Panc1 (cell line): ENCODE results near the gene SOX3. TPM values are rescaled to one million over a fixed set of nuclear protein-coding genes. Genes with fewer than 3 reads are reported as not detected.

Experiments
- ATAC-seq: fragments of 200-7000 bp; cut with Tn5 transposase; 2 replicates; pipeline ENCODE4 v1.9.1; 2020; ENCODE audit warnings: mild to moderate bottlenecking, moderate library complexity
- BruUV-seq: library from RNA; stranded (reverse); fragments of 400-500 nt; replicated peaks from 2 replicates; lab custom pipeline; 2021; lab: Mats Ljungman, UMichigan
- CTCF ChIA-PET: fragments of 300-600 bp; sonication (Branson Sonifier 250); formaldehyde crosslinking; loops from one replicate; lab custom pipeline; 2022; ENCODE audit warnings: antibody characterized with exemption; lab: Charles Lee
- POLR2A ChIA-PET: fragments of 300-600 bp; sonication (Branson Sonifier 250); formaldehyde crosslinking; loops from one replicate; lab custom pipeline; 2022; ENCODE audit warnings: antibody characterized with exemption; lab: Charles Lee
- DNase-seq: peaks from one replicate; pipeline ENCODE4 v3.0.0-alpha.2; 2010; ENCODE audit warnings: low read depth, low spot score
- H3K27ac ChIP-seq: 2 replicates; pipeline ENCODE4 v1.5.1; 2011; ENCODE audit warnings: mild to moderate bottlenecking, low read length, inconsistent platforms
- H3K27me3 ChIP-seq: fragments of 200-500 bp; sonication (Bioruptor generic); 2 replicates; pipeline ENCODE4 v1.6.0; 2014; ENCODE audit warnings: low read length, inconsistent platforms; ENCODE audit not compliant: control insufficient read depth, insufficient read depth
- H3K36me3 ChIP-seq: fragments of 200-500 bp; sonication (Bioruptor generic); 2 replicates; pipeline ENCODE4 v1.5.1; 2014; ENCODE audit warnings: inconsistent platforms, mild to moderate bottlenecking, low read length, moderate library complexity; ENCODE audit not compliant: control insufficient read depth, insufficient read depth
- H3K4me1 ChIP-seq: 2 replicates; pipeline ENCODE4 v1.5.1; 2011; ENCODE audit warnings: inconsistent platforms, mild to moderate bottlenecking, low read length, moderate library complexity; ENCODE audit not compliant: control insufficient read depth, insufficient read depth
- H3K4me3 ChIP-seq, 2 experiments: 2 replicates each; pipeline ENCODE4 v1.5.1; 2011 to 2012; ENCODE audit warnings: low read depth in 2 of 2, low read length in 2 of 2, mild to moderate bottlenecking in 2 of 2, inconsistent platforms in 1 of 2, moderate library complexity in 1 of 2
- H3K9me3 ChIP-seq: fragments of 200-500 bp; sonication (Bioruptor generic); 2 replicates; pipeline ENCODE4 v1.5.1; 2014; ENCODE audit warnings: low read depth, mild to moderate bottlenecking, inconsistent platforms, low read length, moderate library complexity; ENCODE audit not compliant: control insufficient read depth, insufficient read depth
- POLR2AphosphoS5 ChIP-seq: IDR thresholded peaks from 2 replicates; pipeline ENCODE4 v1.6.1; 2012; ENCODE audit warnings: mild to moderate bottlenecking, low read depth, low read length, moderate library complexity
- REST ChIP-seq, 2 experiments: IDR thresholded peaks; 2 replicates each; pipeline ENCODE4 v1.6.1; 2011 to 2012; ENCODE audit warnings: low read depth in 2 of 2, control low read depth in 1 of 2, low read length in 1 of 2, mild to moderate bottlenecking in 1 of 2, moderate library complexity in 1 of 2; ENCODE audit not compliant: insufficient read depth in 1 of 2
- SIN3A ChIP-seq: IDR thresholded peaks from 2 replicates; pipeline ENCODE4 v1.6.1; 2012; ENCODE audit warnings: low read depth, mild to moderate bottlenecking, low read length, moderate library complexity, borderline replicate concordance; ENCODE audit not compliant: insufficient read depth
- TCF7L2 ChIP-seq: IDR thresholded peaks from 2 replicates; pipeline ENCODE4 v1.6.1; 2011; ENCODE audit warnings: mild to moderate bottlenecking, low read depth, low read length, inconsistent platforms
- in situ Hi-C: cut with HindIII; loops from 2 replicates; pipeline ENCODE4 v1.10.0; 2016; ENCODE audit warnings: low sequenced_read_pairs, low pct_unique_long_range_greater_than_20kb
- intact Hi-C: fragments of 100-400 bp; cut with micrococcal nuclease; formaldehyde crosslinking; loops from one replicate; pipeline ENCODE4 v1.10.0; 2022; ENCODE audit not compliant: unreplicated experiment
- total RNA-seq: library from RNA; stranded (reverse); gene quantifications from one replicate; pipeline ENCODE4 v1.2.1, GENCODE V29; 2021; ENCODE audit not compliant: unreplicated experiment
- TF ChIP-seq, protein P1 (sequence below): fragments of 450-650 bp; IDR thresholded peaks from 2 replicates; pipeline ENCODE4 v1.5.1; 2017; ENCODE audit warnings: mild to moderate bottlenecking

SOX3 gene
- total RNA-seq, 1 experiment from 2014 or later: not detected

DNA sequence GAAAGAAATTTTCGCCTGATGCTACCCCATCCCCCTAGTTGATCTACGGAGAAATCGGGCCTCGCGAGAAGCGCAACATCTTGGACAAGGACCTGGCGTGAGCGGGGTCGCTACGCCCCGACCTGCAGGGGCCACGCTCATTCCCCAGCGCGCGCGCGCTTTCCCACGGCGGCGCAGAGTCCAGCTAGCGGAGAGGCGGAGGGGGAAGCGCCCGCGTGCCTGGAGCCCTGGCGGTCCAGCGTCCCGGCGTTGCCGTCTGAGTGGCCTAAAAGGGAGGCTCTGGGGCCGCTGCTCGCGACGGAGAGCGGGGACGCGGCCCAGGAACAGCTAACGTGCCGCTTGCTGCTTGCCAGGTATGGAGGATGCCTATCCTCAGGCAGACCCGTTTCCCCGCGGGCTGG is 6.0 kb upstream of the SOX3 start:
- TF ChIP-seq POLR2AphosphoS5 (no peak), TCF7L2 (no peak), SIN3A (no peak), REST (IDR thresholded peaks at IDR 0.05; ENCODE audit: insufficient read depth in 1 of 2, low read depth in 2 of 2, low read length in 1 of 2) (no peak)
- TF ChIP-seq, protein P1, sequence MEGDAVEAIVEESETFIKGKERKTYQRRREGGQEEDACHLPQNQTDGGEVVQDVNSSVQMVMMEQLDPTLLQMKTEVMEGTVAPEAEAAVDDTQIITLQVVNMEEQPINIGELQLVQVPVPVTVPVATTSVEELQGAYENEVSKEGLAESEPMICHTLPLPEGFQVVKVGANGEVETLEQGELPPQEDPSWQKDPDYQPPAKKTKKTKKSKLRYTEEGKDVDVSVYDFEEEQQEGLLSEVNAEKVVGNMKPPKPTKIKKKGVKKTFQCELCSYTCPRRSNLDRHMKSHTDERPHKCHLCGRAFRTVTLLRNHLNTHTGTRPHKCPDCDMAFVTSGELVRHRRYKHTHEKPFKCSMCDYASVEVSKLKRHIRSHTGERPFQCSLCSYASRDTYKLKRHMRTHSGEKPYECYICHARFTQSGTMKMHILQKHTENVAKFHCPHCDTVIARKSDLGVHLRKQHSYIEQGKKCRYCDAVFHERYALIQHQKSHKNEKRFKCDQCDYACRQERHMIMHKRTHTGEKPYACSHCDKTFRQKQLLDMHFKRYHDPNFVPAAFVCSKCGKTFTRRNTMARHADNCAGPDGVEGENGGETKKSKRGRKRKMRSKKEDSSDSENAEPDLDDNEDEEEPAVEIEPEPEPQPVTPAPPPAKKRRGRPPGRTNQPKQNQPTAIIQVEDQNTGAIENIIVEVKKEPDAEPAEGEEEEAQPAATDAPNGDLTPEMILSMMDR: no peak
- BruUV-seq: no TSS peak
- Histone ChIP-seq H3K27ac (no peak overlapping the region), H3K9me3 (no peaks in the 10 kb centered on the region), H3K36me3 (no peaks in the 10 kb centered on the region), H3K4me1 (no peaks in the 10 kb centered on the region), H3K4me3 (no peak overlapping the region), H3K27me3 (no peaks in the 10 kb centered on the region)
- ChIA-PET CTCF (no interaction called here), POLR2A (no interaction called here)
- ATAC-seq (no peak), DNase-seq (no peak)
- intact Hi-C loops (no loop called here), in situ Hi-C loops (no loop called here)

GRCh38 chrX:140510306-140510676 is 5.4 kb upstream of the SOX3 start:
- no peak overlapping the region for H3K4me3 ChIP-seq
- no peak for TF ChIP-seq POLR2AphosphoS5
- no peak for TF ChIP-seq SIN3A
- TF ChIP-seq TCF7L2: no peak
- TF ChIP-seq, protein P1: no peak
- no peak for TF ChIP-seq REST (IDR thresholded peaks at IDR 0.05; ENCODE audit: insufficient read depth in 1 of 2, low read depth in 2 of 2, low read length in 1 of 2)
- DNase-seq: no peak
- H3K27ac ChIP-seq: no peak overlapping the region
- POLR2A ChIA-PET: no interaction called here
- CTCF ChIA-PET: no interaction called here
- intact Hi-C loops (no loop called here), in situ Hi-C loops (no loop called here)
- H3K27me3 ChIP-seq: no peaks in the 10 kb centered on the region
- BruUV-seq: no TSS peak
- H3K36me3 ChIP-seq: no peaks in the 10 kb centered on the region
- no peak for ATAC-seq
- H3K4me1 ChIP-seq: no peaks in the 10 kb centered on the region
- H3K9me3 ChIP-seq: no peaks in the 10 kb centered on the region
